Measurements from ENCODE around the gene TMEM18.

The TMEM18 gene

DNA sequence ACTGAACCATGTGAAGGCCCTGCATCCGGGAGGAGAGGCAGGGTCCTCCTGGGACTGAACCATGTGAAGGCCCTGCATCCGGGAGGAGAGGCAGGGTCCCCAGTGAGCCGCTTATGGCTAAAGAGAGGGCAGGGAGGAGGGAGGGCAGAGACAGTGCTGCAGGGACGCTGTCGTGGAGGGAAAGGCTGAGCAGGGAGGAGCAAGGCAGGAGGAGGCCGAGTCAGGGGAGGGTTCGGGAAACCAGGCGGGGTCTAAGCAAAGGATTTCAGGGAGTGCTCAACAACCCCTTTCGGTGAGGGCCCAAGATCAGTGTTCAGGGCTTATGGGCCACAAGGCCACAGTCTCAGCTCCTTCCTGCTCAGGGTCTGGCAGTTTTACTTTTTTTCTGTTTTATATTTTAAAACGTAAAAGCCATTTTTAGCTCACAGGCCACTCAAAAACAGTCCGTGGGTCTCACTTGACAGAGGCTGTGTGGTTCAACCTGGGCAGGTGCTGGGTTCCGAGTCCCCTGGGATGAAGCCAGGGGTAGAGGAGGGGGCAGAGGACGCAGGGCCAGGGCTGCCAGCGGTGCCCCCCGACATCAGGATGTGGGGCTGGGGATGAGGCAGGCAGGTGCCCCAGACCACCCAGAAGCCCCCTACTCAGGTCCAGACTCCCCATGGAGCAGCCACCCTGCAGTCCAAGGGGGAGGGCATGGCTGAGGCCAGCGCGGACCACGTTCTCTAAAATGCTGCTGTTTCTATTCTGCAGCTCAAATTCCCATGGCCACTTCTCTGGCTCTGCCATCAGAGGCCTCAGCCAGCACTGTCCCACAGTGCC, 5.2 kb downstream of the TMEM18 start:
- no peak for DNase-seq

GRCh38 chr2:671072-671471, 6.1 kb downstream of the TMEM18 start:
- DNase-seq, result no peak

DNA sequence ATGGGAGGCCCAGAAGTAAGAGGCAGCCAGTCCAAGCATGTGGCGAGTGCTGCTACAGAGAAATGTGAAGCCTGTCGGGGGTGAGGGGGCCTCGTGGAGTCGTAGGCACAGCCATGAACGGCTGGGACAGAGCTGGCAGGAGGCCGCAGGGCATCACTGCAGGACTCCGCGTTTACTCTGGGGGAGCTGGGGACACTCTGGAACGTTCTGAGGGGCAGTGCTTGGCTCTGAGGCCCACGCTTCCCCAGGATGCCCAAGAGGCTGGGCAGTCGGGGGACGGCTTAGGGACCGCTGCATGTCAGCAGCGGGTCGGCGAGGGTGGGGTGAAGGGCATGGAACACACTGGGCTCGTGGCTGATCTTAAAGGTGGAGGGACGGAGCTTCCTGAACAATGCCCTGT, 6.6 kb downstream of the TMEM18 start:
- DNase-seq, result no peak

DNA sequence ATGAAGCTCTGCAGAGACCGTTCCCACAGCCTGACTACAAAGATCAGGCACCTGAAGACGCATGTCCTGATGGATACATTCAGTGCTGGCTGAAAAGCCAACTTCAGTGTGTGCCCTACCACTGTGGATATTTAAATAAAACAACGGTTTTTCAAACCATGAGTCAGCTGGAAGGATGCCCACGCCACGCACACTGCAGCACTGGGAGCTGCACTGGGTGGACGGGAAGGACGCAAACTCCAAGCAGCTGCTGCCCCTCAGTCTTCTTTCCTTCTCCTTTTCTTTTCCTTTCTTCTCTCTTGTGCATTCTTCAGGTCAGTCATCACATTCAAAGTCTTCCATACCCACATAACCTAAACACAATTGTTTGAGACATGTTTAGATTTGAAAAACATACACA, 7.9 kb downstream of the TMEM18 start:
- no peak for DNase-seq

DNA sequence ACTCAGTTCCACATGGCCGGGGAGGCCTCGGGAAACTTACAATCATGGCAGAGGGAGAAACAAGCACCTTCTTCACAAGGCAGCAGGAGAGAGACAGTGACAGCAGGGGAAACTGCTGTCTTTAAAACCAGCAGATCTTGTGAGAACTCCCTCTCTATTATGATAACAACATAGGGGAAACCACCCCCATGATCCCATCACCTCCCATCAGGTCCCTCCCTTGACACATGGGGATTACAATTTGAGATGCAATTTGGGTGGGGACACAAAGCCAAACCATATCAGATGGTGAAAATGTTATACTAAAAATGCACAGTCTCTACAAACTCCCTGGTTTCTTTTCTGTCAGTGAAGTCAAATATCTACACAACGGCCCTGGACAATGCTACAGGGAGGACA, 9.2 kb downstream of the TMEM18 start:
- DNase-seq, result no peak

- DNase-seq, result no peak
Observed at GRCh38 chr2:667332-667999, 9.7 kb downstream of the TMEM18 start.

DNA sequence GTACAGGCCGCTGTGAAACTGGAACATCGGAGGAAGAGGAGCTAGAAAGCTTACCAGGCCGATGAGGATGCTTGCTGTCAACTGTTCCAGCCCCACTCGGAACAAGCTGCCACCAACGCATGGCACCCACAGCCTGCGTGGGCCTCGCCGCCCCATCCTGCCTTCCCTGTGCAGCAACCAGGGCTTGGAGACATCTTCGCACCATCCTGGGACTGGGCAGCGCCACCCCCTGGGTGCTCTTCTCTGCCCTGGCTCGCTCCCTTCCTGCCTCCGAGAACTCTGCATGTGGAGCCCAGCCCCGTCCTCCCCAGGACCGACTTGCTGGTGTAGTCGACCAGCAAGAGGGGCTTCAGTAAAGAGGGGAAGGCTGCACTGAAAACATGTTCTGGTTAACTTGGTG, 10.8 kb downstream of the TMEM18 start:
- no peak for DNase-seq

- no peak for DNase-seq
Observed at GRCh38 chr2:665340-666073, 11.7 kb downstream of the TMEM18 start.

DNA sequence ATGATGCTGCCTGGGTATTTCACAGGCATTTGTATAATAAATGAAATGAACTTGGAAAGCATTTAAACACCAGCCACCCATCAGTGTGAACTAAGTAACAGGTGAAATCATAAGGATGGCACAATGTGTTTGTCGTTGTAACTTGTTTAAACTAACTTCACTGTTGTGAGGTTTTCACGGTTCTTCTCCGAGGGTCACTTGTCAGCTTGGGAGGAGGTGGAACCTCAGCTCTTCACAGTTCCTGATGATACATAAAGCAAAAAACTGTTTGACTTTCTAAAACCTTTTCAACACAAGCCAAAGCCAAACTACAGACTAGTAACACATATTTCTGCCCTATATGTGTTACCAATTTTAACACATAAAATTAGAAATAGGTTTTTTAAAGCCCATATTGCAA, 13.1 kb downstream of the TMEM18 start:
- no peak for DNase-seq

- no peak for DNase-seq
Observed at GRCh38 chr2:663221-663620, 14.0 kb downstream of the TMEM18 start.

DNA sequence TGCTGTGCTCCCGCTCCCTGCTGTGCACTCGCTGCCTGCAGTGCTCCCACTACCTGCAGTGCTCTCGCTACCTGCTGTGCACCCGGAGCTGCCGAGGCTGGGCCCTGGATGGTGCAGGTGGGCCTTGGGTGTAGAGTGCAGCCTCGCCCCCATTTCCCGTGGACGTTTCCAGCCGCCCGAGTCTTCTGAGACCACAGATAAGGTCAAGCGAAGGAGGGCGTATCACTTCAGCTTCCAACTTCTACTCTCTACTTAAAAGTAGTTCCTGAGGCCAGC, 15.9 kb downstream of the TMEM18 start:
- DNase-seq, result no peak

DNA sequence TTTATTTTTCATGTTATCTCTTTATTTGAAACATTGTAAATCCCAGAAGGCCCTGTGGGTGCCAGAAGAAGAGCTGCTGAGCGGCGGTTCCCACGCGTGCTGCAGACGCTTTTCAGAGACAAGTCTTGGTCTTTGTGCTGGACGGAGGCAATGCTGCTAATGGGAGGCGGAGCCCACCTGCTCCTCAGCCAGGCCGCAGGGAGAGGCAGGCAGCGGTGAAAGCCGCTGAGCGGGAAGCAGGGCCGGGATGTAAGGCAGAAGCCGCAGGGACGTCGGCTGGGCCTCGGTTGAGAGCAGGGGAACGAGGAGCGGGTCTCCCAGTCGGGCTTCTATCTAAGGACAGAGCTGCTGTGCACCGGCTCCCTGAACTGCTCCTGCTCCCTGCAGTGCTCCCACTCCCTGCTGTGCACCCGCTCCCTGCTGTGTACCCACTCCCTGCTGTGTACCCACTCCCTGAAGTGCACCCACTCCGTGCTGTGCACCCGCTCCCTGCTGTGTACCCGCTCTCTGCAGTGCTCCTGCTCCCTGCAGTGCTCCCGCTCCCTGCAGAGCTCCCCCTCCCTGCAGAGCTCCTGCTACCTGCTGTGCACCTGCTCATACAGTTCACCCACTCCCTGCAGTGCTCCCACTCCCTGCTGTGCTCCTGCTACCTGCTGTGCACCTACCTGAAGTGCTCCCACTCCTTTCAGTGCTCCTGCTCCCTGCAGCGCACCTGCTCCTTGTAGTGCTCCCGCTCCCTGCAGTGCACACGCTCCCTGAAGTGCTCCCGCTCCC, 16.4 kb downstream of the TMEM18 start:
- no peak for DNase-seq

DNA sequence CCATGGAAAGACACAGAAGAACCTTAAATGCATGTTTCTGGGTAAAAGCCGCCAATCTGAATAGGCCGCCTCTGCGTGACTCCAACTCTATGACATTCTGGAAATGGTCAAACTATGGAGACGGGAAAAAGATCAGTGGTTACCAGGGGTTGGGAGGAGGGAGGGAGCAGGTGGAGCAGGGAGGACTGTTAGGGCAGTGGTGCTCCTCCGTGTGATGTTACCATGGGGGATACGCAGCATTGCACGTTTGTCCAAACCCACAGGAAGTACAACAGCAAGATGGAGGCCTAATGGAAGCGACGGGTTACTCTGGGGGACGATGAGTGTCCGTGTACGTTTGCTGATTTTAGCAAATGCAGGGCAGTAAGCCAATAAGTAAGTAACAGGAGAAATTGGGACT, 17.2 kb downstream of the TMEM18 start:
- DNase-seq, result no peak

DNA sequence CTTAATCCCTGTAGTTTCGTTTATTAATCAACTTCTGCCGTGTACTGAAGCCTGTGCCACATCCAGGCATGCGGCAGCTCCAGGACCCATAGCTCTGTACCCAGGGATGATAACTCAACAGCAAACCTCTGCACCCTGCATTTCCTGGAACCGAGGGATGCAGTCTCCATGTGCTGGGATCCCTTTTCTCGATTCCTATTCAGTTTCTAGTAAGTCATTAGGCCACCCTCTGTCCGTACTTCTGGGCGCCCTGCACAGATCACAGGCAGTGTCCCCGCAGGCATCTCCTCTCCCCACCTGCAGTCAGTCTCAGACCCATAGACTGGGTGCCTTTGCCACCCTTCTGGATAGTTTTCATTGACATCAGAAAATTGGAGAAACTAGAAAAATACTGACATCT, 18.8 kb downstream of the TMEM18 start:
- no peak for DNase-seq

DNA sequence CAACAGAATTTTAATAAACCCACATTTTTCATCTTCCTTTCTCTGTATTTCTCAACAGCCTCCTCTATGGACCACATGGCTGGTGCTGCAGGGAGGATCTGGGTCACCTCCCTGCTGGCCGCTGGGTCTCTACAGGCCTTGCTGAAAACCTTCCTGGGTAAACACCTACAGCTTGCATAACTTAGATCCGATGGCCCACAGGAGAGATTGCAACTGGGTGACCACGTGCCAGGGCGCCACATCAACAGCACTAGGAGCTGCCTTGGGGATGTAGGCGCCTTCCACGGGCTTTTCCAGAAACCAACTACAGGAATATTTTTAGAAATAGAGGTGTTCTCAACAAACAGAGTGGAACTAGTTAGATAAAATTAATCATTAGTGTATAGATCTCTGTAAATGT, 19.4 kb downstream of the TMEM18 start:
- no peak for DNase-seq

- no peak for DNase-seq
Observed at GRCh38 chr2:656676-657075, 20.5 kb downstream of the TMEM18 start.

DNA sequence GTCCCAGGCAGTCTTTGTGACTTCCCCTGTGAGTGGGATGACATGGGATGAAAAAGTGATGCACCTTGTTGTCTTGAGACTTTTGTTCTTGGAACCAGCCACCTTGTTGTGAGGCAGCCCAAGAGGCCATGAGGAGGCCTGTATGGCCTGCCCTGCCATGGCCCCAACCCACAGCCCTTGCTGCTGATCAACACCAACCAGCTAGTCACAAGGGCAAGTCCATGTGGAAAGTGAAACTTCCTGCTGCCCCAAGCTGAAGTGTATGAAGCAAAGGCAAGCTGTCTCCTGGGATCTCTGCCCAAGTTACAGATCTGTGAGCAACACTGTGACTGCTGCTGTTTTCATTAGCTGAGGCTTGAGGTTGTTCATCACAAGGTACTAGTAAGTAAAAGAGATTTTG, 21.6 kb downstream of the TMEM18 start:
- no peak for DNase-seq

- DNase-seq, result no peak
Observed at GRCh38 chr2:654896-655295, 22.3 kb downstream of the TMEM18 start.

DNA sequence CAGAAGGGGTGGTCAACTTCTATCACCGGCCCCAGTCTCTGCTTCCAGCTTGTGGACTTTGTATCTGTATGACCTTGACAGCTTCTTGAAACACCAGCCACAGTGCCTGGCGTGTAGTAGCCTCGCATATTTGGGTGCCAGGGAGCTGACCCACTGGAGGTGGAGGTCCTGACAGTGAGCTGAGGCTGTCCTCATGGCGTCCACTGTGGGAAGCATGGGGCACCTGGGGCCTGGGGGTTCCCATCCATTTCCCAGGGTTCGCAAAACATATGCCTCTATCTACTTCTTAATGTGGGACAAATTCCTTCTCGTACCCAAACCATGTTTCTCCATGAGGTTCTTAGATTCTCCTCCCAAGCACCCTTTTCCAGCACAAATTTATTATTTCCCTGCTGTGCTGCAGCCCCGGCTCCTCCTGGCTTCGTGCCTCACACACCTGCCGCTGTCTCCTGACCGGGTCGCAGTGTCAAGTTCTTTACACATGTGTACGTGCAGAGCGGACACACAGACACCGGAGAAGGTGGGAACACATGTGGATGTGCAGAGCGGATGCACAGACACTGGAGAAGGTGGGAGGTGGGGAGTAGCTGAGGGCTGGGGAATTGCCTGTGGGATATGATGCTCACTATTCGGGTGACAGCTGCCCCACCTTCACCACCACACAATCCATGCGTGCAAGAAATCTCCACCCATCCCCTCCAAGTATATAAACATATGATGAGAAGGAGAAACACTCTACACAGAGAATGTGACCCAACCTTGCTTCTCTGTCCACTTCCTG, 23.4 kb downstream of the TMEM18 start:
- DNase-seq, result no peak

DNA sequence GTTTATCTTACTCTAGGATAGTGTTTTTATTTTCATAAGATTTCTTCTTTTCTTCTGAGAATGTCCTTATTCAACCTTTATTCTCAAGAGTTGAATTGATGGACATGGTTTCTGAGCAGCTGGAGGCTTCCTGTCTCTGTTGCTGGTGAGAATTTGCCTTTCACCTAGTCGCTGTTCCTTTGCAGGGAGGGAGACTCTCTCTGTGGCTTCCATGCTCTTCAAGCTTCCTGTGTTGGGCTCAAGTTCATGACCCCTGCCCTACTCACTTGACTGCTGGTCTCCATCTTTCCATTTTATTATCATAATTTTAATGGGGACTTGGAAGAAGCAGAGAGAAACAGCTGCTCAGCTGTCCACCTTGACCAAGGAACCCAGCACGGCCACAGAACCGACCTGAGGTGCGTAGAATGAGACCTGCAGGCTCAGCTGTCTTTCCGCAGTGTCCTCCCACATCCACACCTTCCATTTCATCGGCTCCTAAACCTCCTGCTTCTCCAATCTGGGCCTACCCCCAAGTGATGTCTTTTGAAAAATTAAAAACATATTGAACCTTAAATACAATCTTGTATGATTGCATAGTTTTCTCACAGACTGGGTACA, 24.2 kb downstream of the TMEM18 start:
- no peak for DNase-seq

DNA sequence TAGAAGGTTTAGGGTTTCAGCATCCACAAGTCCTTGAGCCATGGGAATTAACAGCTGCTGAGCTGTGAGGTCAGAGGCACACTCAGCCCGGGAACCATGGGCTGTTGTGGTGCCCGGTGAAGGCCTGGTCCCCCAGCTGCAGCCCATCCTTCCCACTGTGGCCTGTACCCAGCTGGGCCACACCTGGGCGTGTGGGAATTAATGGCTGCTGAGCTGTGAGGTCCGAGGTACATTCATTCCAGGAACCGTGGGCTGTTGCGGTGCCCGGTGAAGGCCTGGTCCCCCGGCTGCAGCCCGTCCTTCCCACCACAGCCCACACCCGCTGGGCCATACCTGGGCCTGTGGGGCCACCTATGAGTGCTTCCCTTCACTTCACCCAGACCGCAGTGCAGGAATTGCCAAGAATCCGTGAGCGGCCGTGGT, 25.2 kb downstream of the TMEM18 start:
- DNase-seq, result no peak

Measured in amniotic stem cell (primary cell).